Measurements from ENCODE around the gene ZNF177.
A peak's percentile ranks its signal among the peaks of the same experiment; 100 is the strongest.

The ZNF177 gene

GRCh38 chr19:9354651-9355050 lies 8.2 kb upstream of the ZNF177 start:
- TF ChIP-seq, protein P1, sequence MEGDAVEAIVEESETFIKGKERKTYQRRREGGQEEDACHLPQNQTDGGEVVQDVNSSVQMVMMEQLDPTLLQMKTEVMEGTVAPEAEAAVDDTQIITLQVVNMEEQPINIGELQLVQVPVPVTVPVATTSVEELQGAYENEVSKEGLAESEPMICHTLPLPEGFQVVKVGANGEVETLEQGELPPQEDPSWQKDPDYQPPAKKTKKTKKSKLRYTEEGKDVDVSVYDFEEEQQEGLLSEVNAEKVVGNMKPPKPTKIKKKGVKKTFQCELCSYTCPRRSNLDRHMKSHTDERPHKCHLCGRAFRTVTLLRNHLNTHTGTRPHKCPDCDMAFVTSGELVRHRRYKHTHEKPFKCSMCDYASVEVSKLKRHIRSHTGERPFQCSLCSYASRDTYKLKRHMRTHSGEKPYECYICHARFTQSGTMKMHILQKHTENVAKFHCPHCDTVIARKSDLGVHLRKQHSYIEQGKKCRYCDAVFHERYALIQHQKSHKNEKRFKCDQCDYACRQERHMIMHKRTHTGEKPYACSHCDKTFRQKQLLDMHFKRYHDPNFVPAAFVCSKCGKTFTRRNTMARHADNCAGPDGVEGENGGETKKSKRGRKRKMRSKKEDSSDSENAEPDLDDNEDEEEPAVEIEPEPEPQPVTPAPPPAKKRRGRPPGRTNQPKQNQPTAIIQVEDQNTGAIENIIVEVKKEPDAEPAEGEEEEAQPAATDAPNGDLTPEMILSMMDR (IDR thresholded peaks at IDR 0.05; ENCODE audit: extremely low read depth, missing control alignments): no peak
- no peak for DNase-seq (ENCODE audit: low spot score)

GRCh38 chr19:9370738-9371619 lies 8.2 kb downstream of the ZNF177 start:
- TF ChIP-seq, protein P1 (IDR thresholded peaks at IDR 0.05; ENCODE audit: extremely low read depth, missing control alignments): no peak
- DNase-seq (ENCODE audit: low spot score): no peak

DNA sequence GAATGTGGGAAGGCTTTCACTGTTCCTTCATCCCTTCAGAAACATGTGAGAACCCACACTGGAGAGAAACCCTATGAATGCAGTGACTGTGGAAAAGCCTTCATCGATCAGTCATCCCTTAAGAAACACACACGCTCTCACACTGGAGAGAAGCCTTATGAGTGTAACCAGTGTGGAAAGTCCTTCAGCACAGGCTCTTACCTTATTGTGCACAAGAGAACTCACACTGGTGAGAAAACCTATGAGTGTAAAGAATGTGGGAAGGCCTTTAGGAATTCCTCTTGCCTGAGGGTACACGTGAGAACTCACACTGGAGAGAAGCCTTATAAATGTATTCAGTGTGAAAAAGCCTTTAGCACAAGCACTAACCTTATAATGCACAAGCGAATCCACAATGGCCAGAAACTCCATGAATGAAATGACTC lies 18.6 kb downstream of the ZNF177 start:
- TF ChIP-seq, protein P1 (IDR thresholded peaks at IDR 0.05; ENCODE audit: extremely low read depth, missing control alignments): no peak

DNA sequence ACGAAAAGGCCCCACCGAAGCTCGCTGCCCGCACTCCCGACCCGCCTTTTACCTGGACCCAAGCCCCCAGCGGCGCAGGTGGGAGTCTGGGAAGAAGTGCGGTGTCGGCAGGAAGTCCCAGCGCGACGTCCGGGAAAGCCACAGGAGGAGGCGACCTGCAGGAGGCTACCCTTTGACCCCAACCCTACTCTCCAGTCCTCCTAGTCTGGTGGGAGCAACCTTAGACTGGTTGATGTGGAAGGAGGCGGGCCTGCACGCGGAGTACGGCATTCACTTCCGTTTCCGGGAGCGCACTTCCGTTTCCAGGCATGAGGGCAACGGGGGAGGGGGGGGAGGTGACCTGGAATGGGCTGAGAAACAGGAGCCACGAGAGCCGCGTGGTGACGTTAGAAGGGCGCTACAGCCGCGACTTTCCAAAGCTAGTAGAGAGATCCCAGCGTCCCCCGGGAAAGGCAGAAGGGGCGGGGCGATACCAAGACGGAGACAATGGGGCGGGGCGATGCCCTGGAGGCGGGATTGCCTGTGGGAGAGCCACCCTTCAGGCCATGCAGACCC lies 44.1 kb downstream of the ZNF177 start:
- DNase-seq (ENCODE audit: low spot score): peak; percentile 38
- TF ChIP-seq, protein P1 (IDR thresholded peaks at IDR 0.05; ENCODE audit: extremely low read depth, missing control alignments): no peak

More for the DNA sequence above, 18.6 kb downstream of the ZNF177 start:
- DNase-seq (ENCODE audit: low spot score): no peak

- TF ChIP-seq, protein P1 (IDR thresholded peaks at IDR 0.05; ENCODE audit: extremely low read depth, missing control alignments): no peak
- DNase-seq (ENCODE audit: low spot score): no peak
These were observed 45.0 kb downstream of the ZNF177 start for GRCh38 chr19:9407827-9408226.

DNA sequence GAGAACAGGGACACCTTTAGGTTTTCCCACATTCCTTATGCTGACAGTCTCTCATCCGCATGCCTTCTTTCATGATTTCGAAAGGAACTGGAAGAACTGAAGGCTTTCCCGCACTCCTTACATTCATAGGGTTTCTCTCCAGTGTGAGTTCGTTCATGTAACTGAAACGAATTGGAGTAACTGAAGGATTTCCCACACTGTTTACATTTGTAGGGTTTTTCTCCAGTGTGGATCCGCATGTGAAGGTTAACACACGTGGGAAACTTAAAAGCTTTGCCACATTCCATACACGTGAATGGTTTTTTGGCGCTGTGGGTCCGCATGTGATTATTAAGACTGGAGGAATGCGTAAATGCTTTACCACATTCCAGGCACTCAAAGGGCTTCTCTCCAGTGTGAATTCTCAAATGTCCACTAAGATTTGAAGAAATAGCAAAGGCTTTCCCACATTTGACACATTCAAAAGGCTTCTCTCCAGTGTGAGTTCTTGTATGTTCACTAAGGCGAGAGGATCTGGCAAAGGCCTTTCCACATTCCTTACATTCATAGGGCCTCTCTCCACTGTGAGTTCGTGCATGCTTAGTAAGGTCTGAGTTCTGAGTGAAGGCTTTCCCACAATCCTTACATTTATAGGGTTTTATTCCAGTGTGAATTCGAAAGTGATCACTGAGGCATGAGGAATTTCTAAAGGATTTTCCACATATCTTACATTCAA lies 50.6 kb downstream of the ZNF177 start:
- no peak for DNase-seq (ENCODE audit: low spot score)
- TF ChIP-seq, protein P1 (IDR thresholded peaks at IDR 0.05; ENCODE audit: extremely low read depth, missing control alignments): no peak

- no peak for DNase-seq (ENCODE audit: low spot score)
- TF ChIP-seq, protein P1 (IDR thresholded peaks at IDR 0.05; ENCODE audit: extremely low read depth, missing control alignments): no peak
These were observed 65.1 kb downstream of the ZNF177 start for GRCh38 chr19:9427941-9428340.
